Epithelial cell of proximal tubule (primary cell): Measurements from ENCODE around the gene STRBP. TPM values are rescaled to one million over a fixed set of nuclear protein-coding genes. Genes with fewer than 3 reads are reported as not detected.

ENCODE experiments used
- DNase-seq: peaks from one replicate; pipeline ENCODE4 v3.0.0-alpha.2; 2011; ENCODE audit warnings: low read depth
- H3K4me3 ChIP-seq: 2 replicates; pipeline ENCODE4 v1.5.1; 2011; ENCODE audit warnings: low read depth, mild to moderate bottlenecking, low read length
- CTCF ChIP-seq: conservative IDR thresholded peaks from 2 replicates; pipeline ENCODE4 v1.5.1; 2012; ENCODE audit warnings: low read depth, mild to moderate bottlenecking, low read length
- total RNA-seq: library from RNA; depleted of rRNA; stranded (reverse); fragments of >200 nt; gene quantifications from 2 replicates; pipeline ENCODE4 v1.2.3, GENCODE V29; 2015

The STRBP gene
- total RNA-seq, 1 donor from 2014 or later: 18.2 TPM

GRCh38 chr9:123087359-123087888, 181.0 kb downstream of the STRBP start:
- no peak for DNase-seq
- TF ChIP-seq CTCF: no peak
- H3K4me3 ChIP-seq: no peak overlapping the region

DNA sequence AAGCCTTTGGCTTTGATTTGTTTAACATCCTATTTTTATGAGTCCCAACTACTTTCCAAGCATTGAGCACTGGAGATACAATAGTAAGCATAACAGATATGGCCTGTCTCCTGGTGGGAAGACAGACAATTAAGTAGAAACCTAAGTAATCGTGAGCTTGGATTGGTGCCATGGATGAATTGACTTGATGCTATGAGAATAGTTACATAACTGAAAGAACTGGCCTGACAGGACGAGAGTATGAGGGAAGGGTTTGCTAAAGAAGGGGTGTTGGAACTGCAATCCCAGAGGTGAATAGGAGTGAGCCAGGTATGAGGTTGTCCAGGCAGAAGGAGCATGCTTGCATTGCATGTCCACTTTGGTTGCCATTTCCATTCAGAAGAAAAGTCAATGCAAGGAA, 182.5 kb downstream of the STRBP start:
- no peak for TF ChIP-seq CTCF
- no peak for DNase-seq

DNA sequence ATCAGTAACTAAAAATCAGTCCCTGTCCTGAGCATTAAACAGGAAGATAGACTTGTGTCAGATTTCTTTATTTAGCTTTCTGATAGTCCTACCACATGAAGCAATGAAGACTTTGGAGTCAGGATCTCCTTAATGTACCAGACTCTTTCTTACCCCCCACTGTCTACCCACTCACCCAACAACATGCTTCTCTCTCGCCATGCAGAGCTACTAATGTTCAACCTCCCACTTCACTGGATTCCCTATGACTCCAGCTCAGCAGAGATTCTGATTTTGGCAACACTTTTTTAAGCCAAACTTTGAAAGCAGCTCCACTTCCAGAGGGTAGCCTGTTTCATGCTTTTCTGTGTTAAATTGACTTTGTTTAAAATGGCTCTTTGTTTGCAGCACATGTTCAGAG, 184.1 kb downstream of the STRBP start:
- no peak for DNase-seq
- TF ChIP-seq CTCF: no peak
- H3K4me3 ChIP-seq: no peak overlapping the region

More for the DNA sequence above, 182.5 kb downstream of the STRBP start:
- no peak overlapping the region for H3K4me3 ChIP-seq

GRCh38 chr9:123083680-123084079, 184.7 kb downstream of the STRBP start:
- no peak for DNase-seq
- no peak overlapping the region for H3K4me3 ChIP-seq
- TF ChIP-seq CTCF: no peak

- no peak overlapping the region for H3K4me3 ChIP-seq
- TF ChIP-seq CTCF: peak; percentile 68
- DNase-seq: no peak
These were observed 186.6 kb downstream of the STRBP start for GRCh38 chr9:123081824-123082223.

GRCh38 chr9:123080444-123080843, 187.9 kb downstream of the STRBP start:
- DNase-seq: no peak
- no peak overlapping the region for H3K4me3 ChIP-seq
- no peak for TF ChIP-seq CTCF

GRCh38 chr9:123074628-123075027, 193.8 kb downstream of the STRBP start:
- no peak overlapping the region for H3K4me3 ChIP-seq
- no peak for DNase-seq
- TF ChIP-seq CTCF: no peak
